ENCODE measurements around the gene ABAT. TPM values are rescaled to one million over a fixed set of nuclear protein-coding genes. Genes with fewer than 3 reads are reported as not detected.

The ABAT gene
- total RNA-seq, 2 experiments from 2014 or later = 4.1 to 4.4 TPM

GRCh38 chr16:8751481-8752311 is 77.3 kb downstream of the ABAT start:
- Mint-ChIP-seq H3K4me1 (ENCODE audit: low read depth) (no peaks in the 10 kb centered on the region), H3K4me3 (no peak overlapping the region), H3K27ac (no peak overlapping the region), H3K27me3 (no peaks in the 10 kb centered on the region), H3K9me3 (no peaks in the 10 kb centered on the region), H3K36me3 (ENCODE audit: low read depth) (peaks cover 38% of the 10 kb centered on the region)
- intact Hi-C loops (cut with DNase I, micrococcal nuclease) = no loop called here
- Histone ChIP-seq H3K36me3 (ENCODE audit: insufficient read depth, low read length) (peaks cover 12% of the 10 kb centered on the region), H3K4me3 (ENCODE audit: low read length) (no peak overlapping the region), H3K4me1 (ENCODE audit: insufficient read depth, low read length) (no peaks in the 10 kb centered on the region), H3K27ac (ENCODE audit: low read depth in 1 of 2, low read length in 2 of 2) (no peak overlapping the region), H3K27me3 (ENCODE audit: control insufficient read depth in 1 of 2, insufficient read depth in 2 of 2, low read length in 2 of 2) (no peaks in the 10 kb centered on the region), H3K9me3 (ENCODE audit: control insufficient read depth in 1 of 2, insufficient read depth in 1 of 2, low read length in 2 of 2) (no peaks in the 10 kb centered on the region)
- DNase-seq (no peak), ATAC-seq (ENCODE audit: poor library complexity) (no peak)
- ChIA-PET CTCF (no interaction called here), POLR2A (no interaction called here)
- TF ChIP-seq CTCF (IDR thresholded peaks at IDR 0.05) = no peak

GRCh38 chr16:8752706-8753105 is 78.3 kb downstream of the ABAT start:
- Mint-ChIP-seq H3K27ac (no peak overlapping the region), H3K4me1 (ENCODE audit: low read depth) (no peaks in the 10 kb centered on the region), H3K4me3 (no peak overlapping the region), H3K9me3 (no peaks in the 10 kb centered on the region), H3K36me3 (ENCODE audit: low read depth) (peaks cover 34% of the 10 kb centered on the region), H3K27me3 (no peaks in the 10 kb centered on the region)
- Histone ChIP-seq H3K27ac (ENCODE audit: low read depth in 1 of 2, low read length in 2 of 2) (no peak overlapping the region), H3K27me3 (ENCODE audit: control insufficient read depth in 1 of 2, insufficient read depth in 2 of 2, low read length in 2 of 2) (no peaks in the 10 kb centered on the region), H3K4me3 (ENCODE audit: low read length) (no peak overlapping the region), H3K4me1 (ENCODE audit: insufficient read depth, low read length) (no peaks in the 10 kb centered on the region), H3K9me3 (ENCODE audit: control insufficient read depth in 1 of 2, insufficient read depth in 1 of 2, low read length in 2 of 2) (no peaks in the 10 kb centered on the region), H3K36me3 (ENCODE audit: insufficient read depth, low read length) (peaks cover 12% of the 10 kb centered on the region)
- ATAC-seq (ENCODE audit: poor library complexity) (no peak), DNase-seq (no peak)
- no peak for TF ChIP-seq CTCF (IDR thresholded peaks at IDR 0.05)
- intact Hi-C loops (cut with DNase I, micrococcal nuclease) = no loop called here
- CTCF ChIA-PET = interaction anchor here (1.3 kb wide), 1 partner anchor 10 kb away, joined by 7 read pairs; no protein-coding TSS in a partner anchor
- POLR2A ChIA-PET = no interaction called here

GRCh38 chr16:8753416-8754054 is 79.1 kb downstream of the ABAT start:
- H3K27ac Mint-ChIP-seq = no peak overlapping the region
- H3K4me3 Mint-ChIP-seq = no peak overlapping the region
- ChIA-PET POLR2A (no interaction called here), CTCF (interaction anchor here (1.3 kb wide), 1 partner anchor 11 kb away, joined by 7 read pairs; no protein-coding TSS in a partner anchor)
- no peaks in the 10 kb centered on the region for H3K9me3 Mint-ChIP-seq
- H3K27me3 Mint-ChIP-seq = no peaks in the 10 kb centered on the region
- peaks cover 35% of the 10 kb centered on the region for H3K36me3 Mint-ChIP-seq (ENCODE audit: low read depth)
- ATAC-seq (ENCODE audit: poor library complexity) = no peak
- Histone ChIP-seq H3K27me3 (ENCODE audit: control insufficient read depth in 1 of 2, insufficient read depth in 2 of 2, low read length in 2 of 2) (no peaks in the 10 kb centered on the region), H3K27ac (ENCODE audit: low read depth in 1 of 2, low read length in 2 of 2) (no peak overlapping the region), H3K9me3 (ENCODE audit: control insufficient read depth in 1 of 2, insufficient read depth in 1 of 2, low read length in 2 of 2) (no peaks in the 10 kb centered on the region), H3K36me3 (ENCODE audit: insufficient read depth, low read length) (peaks cover 12% of the 10 kb centered on the region), H3K4me3 (ENCODE audit: low read length) (no peak overlapping the region), H3K4me1 (ENCODE audit: insufficient read depth, low read length) (no peaks in the 10 kb centered on the region)
- H3K4me1 Mint-ChIP-seq (ENCODE audit: low read depth) = no peaks in the 10 kb centered on the region
- intact Hi-C loops (cut with DNase I, micrococcal nuclease) = no loop called here
- TF ChIP-seq CTCF (IDR thresholded peaks at IDR 0.05) = no peak
- no peak for DNase-seq
